Stomach (tissue), 9 donors: ENCODE data around the gene ZNF219. TPM values are rescaled to one million over a fixed set of nuclear protein-coding genes. Genes with fewer than 3 reads are reported as not detected.
A peak's percentile ranks its signal among the peaks of the same experiment; 100 is the strongest.

Experiments used
- DNase-seq, 2 donors: peaks; one replicate each; pipeline versions ENCODE4 v3.0.0 to v3.0.0-alpha.2; 2013 to 2019
- H3K27ac ChIP-seq, 5 donors: fragments of 200-600 bp in 4 of 5; sonication (generic) in 4 of 5; one replicate each; pipeline ENCODE4 v1.5.1; 2013 to 2019; ENCODE audit warnings: mild to moderate bottlenecking in 1 of 5, moderate library complexity in 1 of 5
- H3K27me3 ChIP-seq, 3 donors: fragments of 200-600 bp; sonication (generic); one replicate each; pipeline ENCODE4 v1.5.1; 2017 to 2019; ENCODE audit warnings: mixed run types in 1 of 3
- H3K36me3 ChIP-seq, 4 donors: fragments of 200-600 bp; sonication (generic); 1 replicate in 3 of 4; 2 replicates in 1 of 4; pipeline ENCODE4 v1.5.1; 2016 to 2019
- H3K4me1 ChIP-seq, 4 donors: fragments of 200-600 bp; sonication (generic); one replicate each; pipeline ENCODE4 v1.5.1; 2016 to 2019
- H3K4me3 ChIP-seq, 4 donors: fragments of 200-600 bp; sonication (generic) in 3 of 4; one replicate each; pipeline ENCODE4 v1.5.1; 2016 to 2019; ENCODE audit warnings: mild to moderate bottlenecking in 1 of 4
- H3K9me3 ChIP-seq, 4 donors: fragments of 200-600 bp; sonication (generic); one replicate each; pipeline ENCODE4 v1.5.1; 2016 to 2019
- CTCF ChIP-seq, 7 experiments: fragments of 450-650 bp in 4 of 7; fragments of 200-600 bp in 3 of 7; sonication (generic) in 3 of 7; IDR thresholded peaks; one replicate each; pipeline ENCODE4 v1.5.1; 2016 to 2019; ENCODE audit warnings: antibody characterized with exemption in 7 of 7, control low read depth in 2 of 7, mild to moderate bottlenecking in 1 of 7
- EP300 ChIP-seq: sonication (generic); formaldehyde crosslinking; IDR thresholded peaks from one replicate; pipeline ENCODE4 v1.6.1; 2017; ENCODE audit warnings: antibody characterized with exemption
- POLR2A ChIP-seq, 4 donors: fragments of 450-650 bp; IDR thresholded peaks; one replicate each; pipeline ENCODE4 v1.6.1; 2016; ENCODE audit warnings: antibody characterized with exemption in 4 of 4, control low read depth in 2 of 4, mild to moderate bottlenecking in 1 of 4, moderate library complexity in 1 of 4
- POLR2AphosphoS5 ChIP-seq, 3 donors: sonication (generic); formaldehyde crosslinking; IDR thresholded peaks; one replicate each; pipeline ENCODE4 v1.6.1; 2016; ENCODE audit warnings: antibody characterized with exemption in 3 of 3
- WGBS, 5 donors: extraction: QIAGEN DNeasy Blood & Tissue Kit in 3 of 5; methylation state at CpG; one replicate each; pipeline versions ENCODE4 v1.1.5 to v1.1.7; 2013 to 2018; 5-methylcytosine and 5-hydroxymethylcytosine counted together
- intact Hi-C: fragments of 100-400 bp; cut with DNase I; formaldehyde crosslinking; loops from one replicate; pipeline ENCODE4 v1.15.1; 2023; ENCODE audit warnings: low total_unique reads
- polyA plus RNA-seq, 3 donors: library from polyadenylated mRNA; stranded (reverse); fragments of 200-250 nt; gene quantifications; one replicate each; pipeline ENCODE4 v1.2.3, GENCODE V29; 2013
- total RNA-seq, 5 donors: library from RNA; depleted of rRNA; stranded (reverse); fragments of >200 nt; gene quantifications; one replicate each; pipeline versions ENCODE4 v1.1.0 to v1.2.3, GENCODE V29; 2014 to 2016
- donor health status: healthy with polysubstance abuse.
- donor health status: Bipolar disorder and iron deficiency.
- donor health status: healthy.

ZNF219 gene
- total and polyA plus RNA-seq, 8 donors, result 11.4 to 240 (median 25.2) TPM

GRCh38 chr14:21069388-21070082 lies 28.9 kb downstream of the ZNF219 start:
- Histone ChIP-seq H3K36me3 (peaks cover 0 to 20% (median 12%) of the 10 kb centered on the region in 4 donors), H3K27me3 (peaks cover 0 to 19% (median 6%) of the 10 kb centered on the region in 3 donors), H3K4me1 (peaks cover 37 to 53% (median 47%) of the 10 kb centered on the region in 4 donors), H3K9me3 (no peaks in the 10 kb centered on the region), H3K4me3 (peak overlapping the region; percentile 77 to 90 (median 80)), H3K27ac (peak overlapping the region; percentile 86 to 94 (median 91))
- intact Hi-C loops, result loop anchor here (5.0 kb wide), 1 partner anchor 38 kb away; no protein-coding TSS in a partner anchor
- no peak for TF ChIP-seq CTCF (IDR thresholded peaks at IDR 0.05)
- TF ChIP-seq POLR2AphosphoS5 (IDR thresholded peaks at IDR 0.05), result no peak
- TF ChIP-seq EP300, result no peak
- no peak for TF ChIP-seq POLR2A (IDR thresholded peaks at IDR 0.05)
- DNase-seq, result peak in 1 of 2 donors; percentile 87
- 1% methylated on average over 28 to 40 of the region's 40 CpGs for WGBS, 5 donors

DNA sequence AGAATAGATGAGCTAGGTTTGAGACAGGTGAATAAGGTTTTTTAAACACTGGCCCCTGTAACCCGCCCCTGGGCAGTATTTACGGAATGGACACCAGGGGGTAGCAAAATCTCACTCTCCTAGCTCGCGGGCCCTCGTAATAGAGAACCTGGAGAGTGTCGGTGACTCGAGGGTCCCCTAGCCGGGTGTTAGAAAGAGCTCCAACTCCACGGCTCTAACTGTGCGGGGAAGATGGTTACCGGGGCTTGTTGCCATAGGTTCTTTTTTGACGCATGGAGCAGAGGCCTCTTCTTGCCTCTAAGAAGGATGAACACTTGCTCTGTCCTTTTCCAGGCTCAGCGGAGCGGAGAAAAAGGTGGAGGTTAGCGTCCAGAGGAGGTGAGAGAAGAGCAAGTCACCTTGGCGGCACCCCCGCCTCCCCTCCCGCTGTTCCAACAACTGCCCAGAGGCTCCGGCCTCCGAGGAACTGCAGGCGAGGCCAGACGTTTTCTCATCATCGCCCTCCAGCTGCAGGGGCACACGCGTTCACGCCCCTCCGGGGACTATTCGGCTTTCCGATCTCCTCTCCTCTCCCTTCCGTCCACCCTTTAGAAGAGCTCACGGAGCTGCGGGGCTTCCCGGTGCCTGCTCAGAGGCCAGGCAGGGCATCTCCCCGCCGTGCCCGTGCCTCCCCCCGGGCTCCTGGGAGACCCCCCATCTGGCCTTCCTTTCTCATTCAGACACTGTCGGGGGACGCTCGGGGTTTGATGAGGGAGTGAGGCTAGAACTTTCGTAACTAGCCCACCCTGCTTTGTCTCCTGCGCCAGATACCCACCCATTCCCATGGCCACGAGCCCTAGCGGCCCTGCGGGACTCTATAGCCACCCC lies 29.7 kb downstream of the ZNF219 start:
- H3K9me3 ChIP-seq, result no peaks in the 10 kb centered on the region
- H3K4me3 ChIP-seq, result peak overlapping the region; percentile 77 to 90 (median 80)
- intact Hi-C loops, result loop anchor here (5.0 kb wide), 1 partner anchor 39 kb away; no protein-coding TSS in a partner anchor
- peaks cover 0 to 19% (median 6%) of the 10 kb centered on the region in 3 donors for H3K27me3 ChIP-seq
- peak; percentile 63 to 89 for DNase-seq
- WGBS, 5 donors, result 1 to 4% (median 2%) methylated on average over 44 to 45 of the region's 45 CpGs
- TF ChIP-seq POLR2AphosphoS5 (IDR thresholded peaks at IDR 0.05) (no peak), EP300 (no peak), CTCF (IDR thresholded peaks at IDR 0.05) (peak in 5 of 7 experiments; percentile 53 to 73 (median 57))
- H3K4me1 ChIP-seq, result peaks cover 37 to 49% (median 47%) of the 10 kb centered on the region in 4 donors
- peaks cover 0 to 12% (median 5%) of the 10 kb centered on the region in 4 donors for H3K36me3 ChIP-seq
- H3K27ac ChIP-seq, result peak overlapping the region in 4 of 5 donors; percentile 86 to 94 (median 92)

DNA sequence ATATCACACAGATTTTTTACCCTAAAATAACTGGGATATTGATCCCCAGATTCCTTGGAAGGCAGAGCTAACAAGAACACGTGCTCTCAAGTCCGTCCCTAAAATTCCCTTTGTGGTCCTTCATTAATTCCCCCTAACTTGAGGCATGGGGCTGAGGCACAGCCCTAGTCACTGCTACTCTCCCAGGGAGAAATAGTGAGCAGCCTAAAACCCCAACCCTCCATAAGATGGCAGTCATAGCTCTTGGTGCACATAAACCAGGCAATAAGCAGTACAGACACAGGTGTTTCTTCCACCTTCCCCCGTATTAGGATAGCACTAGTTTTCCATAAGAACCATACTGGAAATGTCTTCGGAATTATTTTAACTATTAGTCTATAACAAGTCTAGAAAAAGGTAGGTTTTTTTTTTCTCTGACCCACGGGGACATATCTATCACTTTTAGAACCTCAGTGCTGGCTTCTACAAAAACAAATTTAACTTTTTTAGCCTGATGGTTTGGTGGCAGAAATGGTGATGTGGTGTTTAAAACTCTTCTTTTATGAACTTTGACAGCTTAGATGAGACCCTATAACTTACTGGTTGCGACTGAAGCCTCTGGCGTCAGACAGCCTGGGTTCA lies 31.5 kb downstream of the ZNF219 start:
- H3K27me3 ChIP-seq, result peaks cover 0 to 19% (median 6%) of the 10 kb centered on the region in 3 donors
- no peaks in the 10 kb centered on the region for H3K36me3 ChIP-seq
- no peak overlapping the region for H3K27ac ChIP-seq
- no peak for TF ChIP-seq CTCF (IDR thresholded peaks at IDR 0.05)
- TF ChIP-seq POLR2AphosphoS5 (IDR thresholded peaks at IDR 0.05), result no peak
- no peak for TF ChIP-seq EP300
- no peak for TF ChIP-seq POLR2A (IDR thresholded peaks at IDR 0.05)
- no peak overlapping the region for H3K4me3 ChIP-seq
- peak in 1 of 2 donors; percentile 38 for DNase-seq
- intact Hi-C loops, result loop anchor here (5.0 kb wide), 1 partner anchor 40 kb away; no protein-coding TSS in a partner anchor
- WGBS, 5 donors, result 71 to 74% (median 73%) methylated on average over 7 of the region's 7 CpGs
- H3K4me1 ChIP-seq, result peaks cover 25 to 42% (median 33%) of the 10 kb centered on the region in 4 donors
- H3K9me3 ChIP-seq, result no peaks in the 10 kb centered on the region

GRCh38 chr14:21063479-21063878 lies 35.0 kb downstream of the ZNF219 start:
- H3K27me3 ChIP-seq, result peaks cover 0 to 3% (median 0%) of the 10 kb centered on the region in 3 donors
- H3K4me3 ChIP-seq, result no peak overlapping the region
- H3K4me1 ChIP-seq, result peaks cover 0 to 22% (median 9%) of the 10 kb centered on the region in 4 donors
- no peaks in the 10 kb centered on the region for H3K36me3 ChIP-seq
- 73 to 84% (median 77%) methylated on average over 3 of the region's 3 CpGs for WGBS, 5 donors
- DNase-seq, result no peak
- intact Hi-C loops, result no loop called here
- TF ChIP-seq EP300, result no peak
- no peak for TF ChIP-seq CTCF (IDR thresholded peaks at IDR 0.05)
- TF ChIP-seq POLR2AphosphoS5 (IDR thresholded peaks at IDR 0.05), result no peak
- no peaks in the 10 kb centered on the region for H3K9me3 ChIP-seq
- H3K27ac ChIP-seq, result no peak overlapping the region
